OCI-LY1 (cell line): ENCODE data around the gene TMEM127.

Source experiments
- H2AFZ ChIP-seq: fragments of 200-600 bp; sonication (generic), shearing (Covaris generic); 2 replicates; pipeline ENCODE4 v1.6.0; 2014; ENCODE audit warnings: antibody characterized with exemption, mild to moderate bottlenecking, low read length
- H3F3A ChIP-seq: fragments of 200-600 bp; sonication (generic), shearing (Covaris generic); 2 replicates; pipeline ENCODE4 v1.6.0; 2014; ENCODE audit warnings: mild to moderate bottlenecking, antibody characterized with exemption, low read length, moderate library complexity; ENCODE audit not compliant: insufficient read depth
- H3K27ac ChIP-seq: fragments of 200-600 bp; sonication (generic); 2 replicates; pipeline ENCODE4 v1.5.1; 2014; ENCODE audit warnings: low read length, mixed run types, mild to moderate bottlenecking, low read depth; ENCODE audit not compliant: poor library complexity, severe bottlenecking
- H3K27me3 ChIP-seq: fragments of 200-600 bp; sonication (generic); 2 replicates; pipeline ENCODE4 v1.6.0; 2014; ENCODE audit warnings: antibody characterized with exemption, mild to moderate bottlenecking, low read length, moderate library complexity; ENCODE audit not compliant: insufficient read depth
- H3K36me3 ChIP-seq: fragments of 200-600 bp; sonication (generic); 2 replicates; pipeline ENCODE4 v1.6.1; 2014; ENCODE audit warnings: mild to moderate bottlenecking, antibody characterized with exemption, low read length, moderate library complexity, mixed read lengths; ENCODE audit not compliant: insufficient read depth
- H3K4me1 ChIP-seq: fragments of 200-600 bp; sonication (generic); 2 replicates; pipeline ENCODE4 v1.5.1; 2014; ENCODE audit warnings: mild to moderate bottlenecking, low read length, moderate library complexity; ENCODE audit not compliant: insufficient read depth, severe bottlenecking
- H3K4me2 ChIP-seq: fragments of 200-600 bp; sonication (generic), shearing (Covaris generic); 2 replicates; pipeline ENCODE4 v1.6.1; 2014; ENCODE audit warnings: low read length
- H3K4me3 ChIP-seq: fragments of 200-600 bp; sonication (generic); 2 replicates; pipeline ENCODE4 v1.5.1; 2014; ENCODE audit warnings: low read length, low read depth, mild to moderate bottlenecking, mixed read lengths; ENCODE audit not compliant: poor library complexity, severe bottlenecking
- H3K79me2 ChIP-seq: fragments of 200-600 bp; shearing (Covaris generic); 2 replicates; pipeline ENCODE4 v1.6.1; 2016; ENCODE audit warnings: mixed run types, low read length, mixed read lengths; ENCODE audit not compliant: insufficient read depth
- H3K9ac ChIP-seq: fragments of 200-600 bp; sonication (generic), shearing (Covaris generic); 2 replicates; pipeline ENCODE4 v1.6.1; 2014; ENCODE audit warnings: mild to moderate bottlenecking, low read length, mixed read lengths
- H3K9me2 ChIP-seq: fragments of 200-600 bp; sonication (generic), shearing (Covaris generic); 2 replicates; pipeline ENCODE4 v1.6.1; 2014; ENCODE audit warnings: low read depth, mild to moderate bottlenecking, low read length, mixed read lengths
- H3K9me3 ChIP-seq: fragments of 200-600 bp; shearing (Covaris generic); 2 replicates; pipeline ENCODE4 v1.6.1; 2014; ENCODE audit warnings: low read length, mixed read lengths
- H4K20me1 ChIP-seq: fragments of 200-600 bp; sonication (generic), shearing (Covaris generic); 2 replicates; pipeline ENCODE4 v1.6.0; 2016; ENCODE audit warnings: mild to moderate bottlenecking, low read length; ENCODE audit not compliant: insufficient read depth
- EZH2 ChIP-seq: fragments of 200-600 bp; sonication (generic), shearing (Covaris generic); IDR thresholded peaks from 2 replicates; pipeline ENCODE4 v1.8.0; 2017; ENCODE audit warnings: borderline replicate concordance, mixed run types, mild to moderate bottlenecking, antibody characterized with exemption, low read length, moderate library complexity, mixed read lengths
- TF ChIP-seq, protein P1 (sequence below): fragments of 200-600 bp; sonication (generic), shearing (Covaris generic); IDR thresholded peaks from 2 replicates; pipeline ENCODE4 v1.5.1; 2017; ENCODE audit warnings: mild to moderate bottlenecking, antibody characterized with exemption, low read length, moderate library complexity, mixed read lengths

The TMEM127 gene

DNA sequence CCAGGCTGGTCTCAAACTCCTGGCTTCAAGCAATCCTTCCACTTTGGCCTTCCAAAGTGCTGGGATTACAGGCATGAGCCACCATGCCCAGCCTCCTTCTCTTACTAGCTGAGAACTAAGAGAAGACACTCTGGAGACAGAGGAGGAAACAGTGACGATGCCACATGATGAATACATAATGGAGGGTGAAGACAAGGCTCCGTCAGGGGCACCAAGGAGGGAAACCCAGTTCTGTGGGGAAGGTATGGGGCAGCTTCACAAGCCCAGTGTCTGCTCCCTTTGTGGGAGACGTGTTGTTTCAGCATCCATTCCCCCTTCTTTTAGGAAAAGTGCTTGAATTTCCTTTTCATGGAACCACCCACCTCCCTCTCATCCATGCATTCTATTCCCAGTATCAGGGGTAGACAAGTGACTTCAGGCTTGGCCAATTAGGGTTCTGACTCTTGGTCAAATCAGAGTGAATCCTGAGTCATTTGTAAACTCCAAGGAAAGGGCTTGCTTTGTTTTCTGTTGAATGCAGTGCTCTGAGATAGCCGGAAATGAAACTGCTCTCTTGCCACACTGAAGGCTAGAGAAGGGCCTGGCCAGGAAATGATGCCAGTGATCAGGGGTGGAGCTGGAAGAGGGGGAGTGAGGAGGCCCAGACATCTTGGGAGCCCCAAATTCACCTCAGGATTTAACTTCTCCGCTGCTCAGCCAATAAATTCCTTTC is 23.7 kb downstream of the TMEM127 start:
- Histone ChIP-seq H3K9me3 (no peaks in the 10 kb centered on the region), H4K20me1 (no peaks in the 10 kb centered on the region), H2AFZ (no peak overlapping the region), H3K4me2 (peak overlapping the region; percentile 48), H3F3A (no peaks in the 10 kb centered on the region), H3K9ac (peak overlapping the region; percentile 47), H3K4me1 (peaks cover 37% of the 10 kb centered on the region), H3K79me2 (no peaks in the 10 kb centered on the region), H3K4me3 (peak overlapping the region; percentile 22), H3K27me3 (no peaks in the 10 kb centered on the region), H3K9me2 (no peaks in the 10 kb centered on the region), H3K36me3 (no peaks in the 10 kb centered on the region), H3K27ac (peak overlapping the region; percentile 78)
- TF ChIP-seq, protein P1, sequence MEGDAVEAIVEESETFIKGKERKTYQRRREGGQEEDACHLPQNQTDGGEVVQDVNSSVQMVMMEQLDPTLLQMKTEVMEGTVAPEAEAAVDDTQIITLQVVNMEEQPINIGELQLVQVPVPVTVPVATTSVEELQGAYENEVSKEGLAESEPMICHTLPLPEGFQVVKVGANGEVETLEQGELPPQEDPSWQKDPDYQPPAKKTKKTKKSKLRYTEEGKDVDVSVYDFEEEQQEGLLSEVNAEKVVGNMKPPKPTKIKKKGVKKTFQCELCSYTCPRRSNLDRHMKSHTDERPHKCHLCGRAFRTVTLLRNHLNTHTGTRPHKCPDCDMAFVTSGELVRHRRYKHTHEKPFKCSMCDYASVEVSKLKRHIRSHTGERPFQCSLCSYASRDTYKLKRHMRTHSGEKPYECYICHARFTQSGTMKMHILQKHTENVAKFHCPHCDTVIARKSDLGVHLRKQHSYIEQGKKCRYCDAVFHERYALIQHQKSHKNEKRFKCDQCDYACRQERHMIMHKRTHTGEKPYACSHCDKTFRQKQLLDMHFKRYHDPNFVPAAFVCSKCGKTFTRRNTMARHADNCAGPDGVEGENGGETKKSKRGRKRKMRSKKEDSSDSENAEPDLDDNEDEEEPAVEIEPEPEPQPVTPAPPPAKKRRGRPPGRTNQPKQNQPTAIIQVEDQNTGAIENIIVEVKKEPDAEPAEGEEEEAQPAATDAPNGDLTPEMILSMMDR, result no peak
- no peak for TF ChIP-seq EZH2

DNA sequence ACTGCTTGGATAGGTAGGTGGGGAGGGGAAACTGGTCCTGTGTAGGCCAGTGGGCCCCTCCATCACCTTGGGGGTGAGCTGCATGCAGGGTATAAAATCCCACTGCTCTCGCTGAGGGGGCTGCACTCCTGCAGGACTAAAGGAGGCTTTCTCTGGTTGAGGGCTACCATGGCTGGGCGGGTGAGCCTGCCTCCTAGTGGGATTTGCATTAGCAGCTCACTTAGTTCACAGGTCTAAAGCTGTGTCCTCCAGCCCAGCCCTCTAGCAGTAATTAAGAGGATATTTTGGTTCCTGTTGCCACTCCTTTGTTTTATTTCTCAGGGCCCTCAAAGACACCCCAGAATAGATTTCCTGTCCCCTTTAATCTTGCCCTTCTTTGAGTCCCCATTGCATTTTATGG is 24.6 kb downstream of the TMEM127 start:
- Histone ChIP-seq H2AFZ (no peak overlapping the region), H3K27ac (peak overlapping the region; percentile 78), H3K4me3 (no peak overlapping the region), H3K27me3 (no peaks in the 10 kb centered on the region), H3K4me1 (peaks cover 45% of the 10 kb centered on the region), H3K9ac (peak overlapping the region; percentile 47; the same call in 1 of the 2 replicates), H3K4me2 (peak overlapping the region; percentile 48; the same call in 1 of the 2 replicates), H3F3A (no peaks in the 10 kb centered on the region), H3K9me3 (no peaks in the 10 kb centered on the region), H4K20me1 (no peaks in the 10 kb centered on the region), H3K79me2 (no peaks in the 10 kb centered on the region), H3K9me2 (no peaks in the 10 kb centered on the region), H3K36me3 (no peaks in the 10 kb centered on the region)
- TF ChIP-seq, protein P1, result peak; percentile 39; the same call in 1 of the 2 replicates
- TF ChIP-seq EZH2, result no peak

DNA sequence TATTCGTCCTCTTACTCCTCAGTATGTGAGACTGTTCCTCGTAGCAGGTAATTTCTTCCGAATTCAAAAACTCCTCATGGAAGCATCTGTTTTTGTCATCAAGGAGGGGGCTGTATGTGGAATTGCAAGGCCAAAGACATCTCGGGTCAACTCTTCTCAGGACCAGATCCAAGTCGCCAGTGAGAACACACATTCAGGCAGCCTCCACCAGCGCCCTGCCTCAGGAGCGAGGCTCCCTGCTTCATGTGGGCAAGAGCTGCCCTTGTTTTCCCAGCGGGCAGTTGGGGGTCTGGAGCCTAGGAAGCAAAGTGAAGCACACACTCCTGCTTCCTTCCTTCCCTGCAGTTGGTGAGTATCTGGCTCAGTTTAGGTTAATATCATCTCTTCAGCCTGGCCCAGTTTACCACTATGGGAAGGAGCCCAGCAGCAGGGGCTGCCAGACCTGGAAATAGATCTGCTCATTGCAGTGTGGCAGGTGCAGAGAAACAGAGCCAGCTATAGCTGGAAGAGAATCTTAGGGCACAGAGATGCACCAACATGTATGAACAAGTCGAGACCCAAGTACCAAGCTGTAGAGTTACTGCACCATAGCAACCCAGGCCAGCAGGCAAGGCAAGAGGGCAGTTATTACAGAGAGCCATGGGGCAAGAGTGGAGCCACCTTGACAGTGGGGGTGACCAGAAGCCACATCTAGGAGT is 25.3 kb downstream of the TMEM127 start:
- H3K4me3 ChIP-seq, result no peak overlapping the region
- peak overlapping the region; percentile 78 for H3K27ac ChIP-seq
- no peaks in the 10 kb centered on the region for H3F3A ChIP-seq
- no peaks in the 10 kb centered on the region for H3K27me3 ChIP-seq
- H3K9ac ChIP-seq, result no peak overlapping the region; the same call in 1 of the 2 replicates
- no peaks in the 10 kb centered on the region for H3K79me2 ChIP-seq
- no peak overlapping the region for H2AFZ ChIP-seq
- no peaks in the 10 kb centered on the region for H3K9me3 ChIP-seq
- H3K4me2 ChIP-seq, result 0 out of 2 replicates have a peak overlapping the region, but pooled peaks have one; percentile 48
- H3K4me1 ChIP-seq, result peaks cover 42% of the 10 kb centered on the region
- no peaks in the 10 kb centered on the region for H3K9me2 ChIP-seq
- no peaks in the 10 kb centered on the region for H4K20me1 ChIP-seq
- H3K36me3 ChIP-seq, result no peaks in the 10 kb centered on the region
- TF ChIP-seq, protein P1, result no peak
- no peak for TF ChIP-seq EZH2
